Measurements from ENCODE around the gene VIPR2.

DNA sequence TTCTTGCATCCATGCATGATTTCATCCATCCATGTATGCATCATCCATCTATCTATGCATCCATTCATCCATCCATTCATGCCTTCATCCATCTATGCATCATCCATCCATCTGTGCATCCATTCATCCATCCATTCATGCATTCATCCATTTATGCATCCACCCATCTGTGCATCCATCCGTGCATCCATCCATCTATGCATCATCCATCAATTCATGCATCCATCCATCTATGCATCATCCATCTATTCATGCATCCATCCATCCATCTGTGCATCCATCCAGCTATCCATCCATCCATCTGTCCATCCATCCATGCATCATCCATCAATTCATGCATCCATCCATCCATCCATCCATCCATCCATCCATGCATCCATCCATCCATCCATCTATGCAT, 157.0 kb downstream of the VIPR2 start:
- TF ChIP-seq CTCF (IDR thresholded peaks at IDR 0.05; ENCODE audit: low read depth, low read length, poor library complexity, severe bottlenecking) (no peak), EZH2phosphoT487 (IDR thresholded peaks at IDR 0.05; ENCODE audit: borderline replicate concordance, low read length) (no peak)
